ENCODE measurements around the gene DAZL.

DAZL gene

DNA sequence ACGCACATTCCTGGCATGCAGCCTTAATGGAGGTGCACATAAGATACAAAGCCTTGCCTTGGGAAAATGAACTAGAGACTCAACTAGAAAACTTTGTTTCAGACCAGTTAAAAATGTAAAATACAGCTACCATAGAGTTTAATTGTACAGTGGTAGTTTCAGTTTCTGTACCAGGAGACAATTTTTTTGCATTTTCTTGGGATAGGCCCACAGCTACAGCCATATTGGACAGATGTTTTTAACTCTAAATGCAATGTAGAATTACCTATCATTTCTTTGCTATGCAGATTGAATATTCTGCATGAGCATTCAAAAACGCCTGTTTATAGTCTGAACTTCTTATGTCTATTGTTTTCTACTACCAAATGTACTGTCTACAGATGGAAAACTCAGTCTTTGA lies 20.3 kb downstream of the DAZL start:
- ChIA-PET POLR2A (no interaction called here), CTCF (no interaction called here)
- H3K27ac ChIP-seq (ENCODE audit: extremely low read depth, low read depth, low read length), result no peak overlapping the region
- no peaks in the 10 kb centered on the region for H3K36me3 ChIP-seq (ENCODE audit: control insufficient read depth in 2 of 2, insufficient read depth in 1 of 2, low read length in 2 of 2)
- no peaks in the 10 kb centered on the region for H3K4me1 ChIP-seq (ENCODE audit: control insufficient read depth, insufficient read depth, low read length)
- H3K4me3 ChIP-seq (ENCODE audit: low read depth, low read length), result no peak overlapping the region
- H3K9me3 ChIP-seq (ENCODE audit: control insufficient read depth, insufficient read depth, low read depth, low read length), result no peaks in the 10 kb centered on the region
- TF ChIP-seq ZNF707 (tag by site-specific recombination; IDR thresholded peaks at IDR 0.05) (no peak), PRDM1 (tag by site-specific recombination; IDR thresholded peaks at IDR 0.05) (no peak), ZNF335 (tag by site-specific recombination; conservative IDR thresholded peaks at IDR 0.05) (no peak), ZNF600 (tag by site-specific recombination; IDR thresholded peaks at IDR 0.05) (no peak), ZSCAN23 (tag by site-specific recombination; IDR thresholded peaks at IDR 0.05) (no peak), ZNF433 (tag by site-specific recombination; IDR thresholded peaks at IDR 0.05; ENCODE audit: low read depth) (no peak), SCRT2 (tag by site-specific recombination; IDR thresholded peaks at IDR 0.05) (no peak), ZNF404 (tag by site-specific recombination; IDR thresholded peaks at IDR 0.05) (no peak), KLF1 (tag by site-specific recombination; IDR thresholded peaks at IDR 0.05) (no peak), ZNF785 (tag by site-specific recombination; IDR thresholded peaks at IDR 0.05) (no peak), HOXA7 (CRISPR knock-in tag; IDR thresholded peaks at IDR 0.05; ENCODE audit: borderline replicate concordance) (no peak), ZNF391 (tag by site-specific recombination; IDR thresholded peaks at IDR 0.05; ENCODE audit: borderline replicate concordance, low read depth) (no peak), ZNF626 (tag by site-specific recombination; IDR thresholded peaks at IDR 0.05) (no peak)
- TF ChIP-seq, protein P1, sequence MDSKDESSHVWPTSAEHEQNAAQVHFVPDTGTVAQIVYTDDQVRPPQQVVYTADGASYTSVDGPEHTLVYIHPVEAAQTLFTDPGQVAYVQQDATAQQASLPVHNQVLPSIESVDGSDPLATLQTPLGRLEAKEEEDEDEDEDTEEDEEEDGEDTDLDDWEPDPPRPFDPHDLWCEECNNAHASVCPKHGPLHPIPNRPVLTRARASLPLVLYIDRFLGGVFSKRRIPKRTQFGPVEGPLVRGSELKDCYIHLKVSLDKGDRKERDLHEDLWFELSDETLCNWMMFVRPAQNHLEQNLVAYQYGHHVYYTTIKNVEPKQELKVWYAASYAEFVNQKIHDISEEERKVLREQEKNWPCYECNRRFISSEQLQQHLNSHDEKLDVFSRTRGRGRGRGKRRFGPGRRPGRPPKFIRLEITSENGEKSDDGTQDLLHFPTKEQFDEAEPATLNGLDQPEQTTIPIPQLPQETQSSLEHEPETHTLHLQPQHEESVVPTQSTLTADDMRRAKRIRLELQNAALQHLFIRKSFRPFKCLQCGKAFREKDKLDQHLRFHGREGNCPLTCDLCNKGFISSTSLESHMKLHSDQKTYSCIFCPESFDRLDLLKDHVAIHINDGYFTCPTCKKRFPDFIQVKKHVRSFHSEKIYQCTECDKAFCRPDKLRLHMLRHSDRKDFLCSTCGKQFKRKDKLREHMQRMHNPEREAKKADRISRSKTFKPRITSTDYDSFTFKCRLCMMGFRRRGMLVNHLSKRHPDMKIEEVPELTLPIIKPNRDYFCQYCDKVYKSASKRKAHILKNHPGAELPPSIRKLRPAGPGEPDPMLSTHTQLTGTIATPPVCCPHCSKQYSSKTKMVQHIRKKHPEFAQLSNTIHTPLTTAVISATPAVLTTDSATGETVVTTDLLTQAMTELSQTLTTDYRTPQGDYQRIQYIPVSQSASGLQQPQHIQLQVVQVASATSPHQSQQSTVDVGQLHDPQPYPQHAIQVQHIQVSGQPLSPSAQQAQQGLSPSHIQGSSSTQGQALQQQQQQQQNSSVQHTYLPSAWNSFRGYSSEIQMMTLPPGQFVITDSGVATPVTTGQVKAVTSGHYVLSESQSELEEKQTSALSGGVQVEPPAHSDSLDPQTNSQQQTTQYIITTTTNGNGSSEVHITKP (tag by site-specific recombination; IDR thresholded peaks at IDR 0.05), result no peak
- TF ChIP-seq, protein P2, sequence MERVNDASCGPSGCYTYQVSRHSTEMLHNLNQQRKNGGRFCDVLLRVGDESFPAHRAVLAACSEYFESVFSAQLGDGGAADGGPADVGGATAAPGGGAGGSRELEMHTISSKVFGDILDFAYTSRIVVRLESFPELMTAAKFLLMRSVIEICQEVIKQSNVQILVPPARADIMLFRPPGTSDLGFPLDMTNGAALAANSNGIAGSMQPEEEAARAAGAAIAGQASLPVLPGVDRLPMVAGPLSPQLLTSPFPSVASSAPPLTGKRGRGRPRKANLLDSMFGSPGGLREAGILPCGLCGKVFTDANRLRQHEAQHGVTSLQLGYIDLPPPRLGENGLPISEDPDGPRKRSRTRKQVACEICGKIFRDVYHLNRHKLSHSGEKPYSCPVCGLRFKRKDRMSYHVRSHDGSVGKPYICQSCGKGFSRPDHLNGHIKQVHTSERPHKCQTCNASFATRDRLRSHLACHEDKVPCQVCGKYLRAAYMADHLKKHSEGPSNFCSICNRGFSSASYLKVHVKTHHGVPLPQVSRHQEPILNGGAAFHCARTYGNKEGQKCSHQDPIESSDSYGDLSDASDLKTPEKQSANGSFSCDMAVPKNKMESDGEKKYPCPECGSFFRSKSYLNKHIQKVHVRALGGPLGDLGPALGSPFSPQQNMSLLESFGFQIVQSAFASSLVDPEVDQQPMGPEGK (tag by site-specific recombination; IDR thresholded peaks at IDR 0.05), result no peak

GRCh38 chr3:16583551-16583950 lies 21.7 kb downstream of the DAZL start:
- H3K36me3 ChIP-seq (ENCODE audit: control insufficient read depth in 2 of 2, insufficient read depth in 1 of 2, low read length in 2 of 2), result no peaks in the 10 kb centered on the region
- H3K4me1 ChIP-seq (ENCODE audit: control insufficient read depth, insufficient read depth, low read length), result no peaks in the 10 kb centered on the region
- H3K27ac ChIP-seq (ENCODE audit: extremely low read depth, low read depth, low read length), result no peak overlapping the region
- H3K4me3 ChIP-seq (ENCODE audit: low read depth, low read length), result no peak overlapping the region
- ChIA-PET POLR2A (no interaction called here), CTCF (interaction anchor here (0.6 kb wide), 1 partner anchor 693 kb away, joined by 5 read pairs; no protein-coding TSS in a partner anchor)
- TF ChIP-seq SP3 (tag by site-specific recombination; IDR thresholded peaks at IDR 0.05) (no peak), ZFP3 (tag by site-specific recombination; IDR thresholded peaks at IDR 0.05; ENCODE audit: low read depth) (no peak)
- no peaks in the 10 kb centered on the region for H3K9me3 ChIP-seq (ENCODE audit: control insufficient read depth, insufficient read depth, low read depth, low read length)

DNA sequence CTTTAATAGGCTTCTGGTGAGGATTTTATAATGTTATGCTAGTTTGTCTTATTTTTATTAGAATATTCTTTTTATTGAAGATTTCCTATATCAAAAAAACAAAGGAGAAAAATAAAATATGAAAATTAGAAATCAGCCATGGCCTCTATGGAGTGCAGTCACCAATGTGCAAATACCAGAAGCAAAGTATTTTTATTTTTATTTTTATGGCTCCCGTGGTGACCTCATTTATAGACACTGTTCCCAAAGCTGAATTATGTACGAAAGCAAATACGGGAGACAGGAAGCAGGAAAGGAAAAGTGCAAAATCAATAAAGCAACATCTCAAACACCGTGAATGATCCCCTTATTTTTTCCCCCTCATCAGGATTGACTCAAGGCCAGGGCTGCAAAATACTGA lies 35.1 kb downstream of the DAZL start:
- no peaks in the 10 kb centered on the region for H3K9me3 ChIP-seq (ENCODE audit: control insufficient read depth, insufficient read depth, low read depth, low read length)
- H3K27ac ChIP-seq (ENCODE audit: extremely low read depth, low read depth, low read length), result no peak overlapping the region
- no peaks in the 10 kb centered on the region for H3K36me3 ChIP-seq (ENCODE audit: control insufficient read depth in 2 of 2, insufficient read depth in 1 of 2, low read length in 2 of 2)
- H3K4me3 ChIP-seq (ENCODE audit: low read depth, low read length), result no peak overlapping the region
- no peaks in the 10 kb centered on the region for H3K4me1 ChIP-seq (ENCODE audit: control insufficient read depth, insufficient read depth, low read length)
- CTCF ChIA-PET, result interaction anchor here (0.6 to 1.0 kb wide), 2 partner anchors 19 to 44 kb away, joined by 3 read pairs; no protein-coding TSS in a partner anchor
- POLR2A ChIA-PET, result no interaction called here
- TF ChIP-seq PRDM6 (tag by site-specific recombination; IDR thresholded peaks at IDR 0.05) (no peak), BCL11B (tag by site-specific recombination; IDR thresholded peaks at IDR 0.05; ENCODE audit: low read depth) (no peak), ZBTB8A (tag by site-specific recombination; IDR thresholded peaks at IDR 0.05) (no peak), ZNF701 (tag by site-specific recombination; IDR thresholded peaks at IDR 0.05) (no peak)
- TF ChIP-seq, protein P3, sequence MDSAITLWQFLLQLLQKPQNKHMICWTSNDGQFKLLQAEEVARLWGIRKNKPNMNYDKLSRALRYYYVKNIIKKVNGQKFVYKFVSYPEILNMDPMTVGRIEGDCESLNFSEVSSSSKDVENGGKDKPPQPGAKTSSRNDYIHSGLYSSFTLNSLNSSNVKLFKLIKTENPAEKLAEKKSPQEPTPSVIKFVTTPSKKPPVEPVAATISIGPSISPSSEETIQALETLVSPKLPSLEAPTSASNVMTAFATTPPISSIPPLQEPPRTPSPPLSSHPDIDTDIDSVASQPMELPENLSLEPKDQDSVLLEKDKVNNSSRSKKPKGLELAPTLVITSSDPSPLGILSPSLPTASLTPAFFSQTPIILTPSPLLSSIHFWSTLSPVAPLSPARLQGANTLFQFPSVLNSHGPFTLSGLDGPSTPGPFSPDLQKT (IDR thresholded peaks at IDR 0.05; ENCODE audit: borderline replicate concordance, low read depth, low read length), result no peak

Measured in HEK293 (cell line).